Erythroblast (primary cell): Measurements from ENCODE around the gene TCAP.

Experiments used
- GATA1 ChIP-seq: IDR thresholded peaks from 2 replicates; pipeline ENCODE4 v1.6.1; 2011; ENCODE audit warnings: low read depth, mild to moderate bottlenecking, control low read depth, low read length, moderate library complexity
- POLR2A ChIP-seq: IDR thresholded peaks from 2 replicates; pipeline ENCODE4 v1.6.1; 2011; ENCODE audit warnings: mild to moderate bottlenecking, low read length

- TF ChIP-seq POLR2A (no peak), GATA1 (no peak)
These were observed 1.6 kb downstream of the TCAP start for GRCh38 chr17:39666601-39667261.
